Karpas-422 (cell line): ENCODE results near the gene CASK. TPM values are rescaled to one million over a fixed set of nuclear protein-coding genes. Genes with fewer than 3 reads are reported as not detected.

Source experiments
- DNase-seq: peaks from one replicate; pipeline ENCODE4 v3.0.0-alpha.2; 2015
- H2AFZ ChIP-seq: fragments of 200-600 bp; sonication (generic); 2 replicates; pipeline ENCODE4 v1.6.1; 2014; ENCODE audit warnings: antibody characterized with exemption, low read length, mixed read lengths
- H3K27ac ChIP-seq: fragments of 200-600 bp; sonication (generic); 2 replicates; pipeline ENCODE4 v1.5.1; 2014; ENCODE audit warnings: mild to moderate bottlenecking, low read length, moderate library complexity
- H3K27me3 ChIP-seq: fragments of 200-600 bp; sonication (generic); 2 replicates; pipeline ENCODE4 v1.6.1; 2014; ENCODE audit warnings: low read length, mixed read lengths
- H3K36me3 ChIP-seq: fragments of 200-600 bp; sonication (generic); 2 replicates; pipeline ENCODE4 v1.6.1; 2014; ENCODE audit warnings: low read length, mixed read lengths; ENCODE audit not compliant: insufficient read depth
- H3K4me1 ChIP-seq: fragments of 200-600 bp; sonication (generic); 2 replicates; pipeline ENCODE4 v1.6.1; 2014; ENCODE audit warnings: mild to moderate bottlenecking, low read length, mixed read lengths
- H3K4me2 ChIP-seq: fragments of 200-600 bp; sonication (generic); 2 replicates; pipeline ENCODE4 v1.6.1; 2014; ENCODE audit warnings: low read length, low read depth, mild to moderate bottlenecking; ENCODE audit not compliant: poor library complexity, severe bottlenecking
- H3K4me3 ChIP-seq: fragments of 200-600 bp; sonication (generic); 2 replicates; pipeline ENCODE4 v1.5.1; 2014; ENCODE audit warnings: mild to moderate bottlenecking, antibody characterized with exemption, low read length, mixed read lengths
- H3K79me2 ChIP-seq: fragments of 200-600 bp; sonication (generic); 2 replicates; pipeline ENCODE4 v1.6.1; 2014; ENCODE audit warnings: mild to moderate bottlenecking, low read length, mixed read lengths
- H3K9ac ChIP-seq: fragments of 200-600 bp; sonication (generic); 2 replicates; pipeline ENCODE4 v1.6.0; 2014; ENCODE audit warnings: low read length
- H3K9me2 ChIP-seq: fragments of 200-600 bp; sonication (generic), shearing (Covaris generic); replicated peaks from 2 replicates; pipeline ENCODE4 v1.6.0; 2014; ENCODE audit warnings: mild to moderate bottlenecking, low read length, moderate library complexity; ENCODE audit not compliant: insufficient read depth
- H3K9me3 ChIP-seq: fragments of 300-700, 200-600 bp; sonication (generic); 2 replicates; pipeline ENCODE4 v1.6.1; 2014; ENCODE audit warnings: low read length, mixed read lengths
- H4K20me1 ChIP-seq: fragments of 200-600 bp; sonication (generic); 2 replicates; pipeline ENCODE4 v1.6.1; 2014; ENCODE audit warnings: mild to moderate bottlenecking, antibody characterized with exemption, low read length, low read depth; ENCODE audit not compliant: insufficient read depth
- total RNA-seq: library from RNA; depleted of rRNA; stranded (reverse); fragments of >200 nt; shearing (Covaris generic); gene quantifications from 2 replicates; pipeline ENCODE4 v1.2.3, GENCODE V29; 2014; ENCODE audit warnings: low replicate concordance

The CASK gene
- total RNA-seq, 1 experiment from 2014 or later = not detected

GRCh38 chrX:41670112-41670511, 253.2 kb downstream of the CASK start:
- Histone ChIP-seq H3K4me3 (no peak overlapping the region), H2AFZ (no peak overlapping the region), H3K4me1 (no peaks in the 10 kb centered on the region), H3K27ac (no peak overlapping the region), H4K20me1 (no peaks in the 10 kb centered on the region), H3K9me2 (no peaks in the 10 kb centered on the region), H3K4me2 (no peak overlapping the region), H3K27me3 (no peaks in the 10 kb centered on the region), H3K9ac (no peak overlapping the region), H3K9me3 (no peaks in the 10 kb centered on the region), H3K36me3 (no peaks in the 10 kb centered on the region), H3K79me2 (no peaks in the 10 kb centered on the region)
- no peak for DNase-seq

GRCh38 chrX:41667631-41668030, 255.7 kb downstream of the CASK start:
- Histone ChIP-seq H2AFZ (no peak overlapping the region), H3K9me2 (no peaks in the 10 kb centered on the region), H3K36me3 (no peaks in the 10 kb centered on the region), H3K4me1 (no peaks in the 10 kb centered on the region), H3K4me3 (no peak overlapping the region), H4K20me1 (no peaks in the 10 kb centered on the region), H3K9me3 (no peaks in the 10 kb centered on the region), H3K27me3 (no peaks in the 10 kb centered on the region), H3K9ac (no peak overlapping the region), H3K79me2 (no peaks in the 10 kb centered on the region), H3K27ac (no peak overlapping the region), H3K4me2 (no peak overlapping the region)
- DNase-seq = no peak

GRCh38 chrX:41666251-41666650, 257.1 kb downstream of the CASK start:
- Histone ChIP-seq H3K4me1 (no peaks in the 10 kb centered on the region), H3K9ac (no peak overlapping the region), H3K79me2 (no peaks in the 10 kb centered on the region), H3K9me3 (no peaks in the 10 kb centered on the region), H3K4me2 (no peak overlapping the region), H2AFZ (no peak overlapping the region), H3K36me3 (no peaks in the 10 kb centered on the region), H3K27me3 (no peaks in the 10 kb centered on the region), H3K4me3 (no peak overlapping the region), H3K27ac (no peak overlapping the region), H3K9me2 (no peaks in the 10 kb centered on the region), H4K20me1 (no peaks in the 10 kb centered on the region)
- DNase-seq = no peak

- Histone ChIP-seq H3K27me3 (no peaks in the 10 kb centered on the region), H3K9me3 (no peaks in the 10 kb centered on the region), H4K20me1 (no peaks in the 10 kb centered on the region), H3K9ac (no peak overlapping the region), H3K27ac (no peak overlapping the region), H3K4me3 (no peak overlapping the region), H3K9me2 (no peaks in the 10 kb centered on the region), H2AFZ (no peak overlapping the region), H3K36me3 (no peaks in the 10 kb centered on the region), H3K4me2 (no peak overlapping the region), H3K4me1 (no peaks in the 10 kb centered on the region), H3K79me2 (no peaks in the 10 kb centered on the region)
- DNase-seq = no peak
Observed at GRCh38 chrX:41665686-41666085, 257.7 kb downstream of the CASK start.

GRCh38 chrX:41664908-41665307, 258.4 kb downstream of the CASK start:
- Histone ChIP-seq H3K9ac (no peak overlapping the region), H3K4me3 (no peak overlapping the region), H4K20me1 (no peaks in the 10 kb centered on the region), H3K4me2 (no peak overlapping the region), H3K9me3 (no peaks in the 10 kb centered on the region), H2AFZ (no peak overlapping the region), H3K36me3 (no peaks in the 10 kb centered on the region), H3K79me2 (no peaks in the 10 kb centered on the region), H3K9me2 (no peaks in the 10 kb centered on the region), H3K27ac (no peak overlapping the region), H3K27me3 (no peaks in the 10 kb centered on the region), H3K4me1 (no peaks in the 10 kb centered on the region)
- DNase-seq = no peak

- H3K9me2 ChIP-seq = no peaks in the 10 kb centered on the region
Observed at GRCh38 chrX:41664375-41664901, 258.9 kb downstream of the CASK start.

GRCh38 chrX:41661366-41662095, 261.8 kb downstream of the CASK start:
- Histone ChIP-seq H3K27me3 (no peaks in the 10 kb centered on the region), H3K36me3 (no peaks in the 10 kb centered on the region), H2AFZ (no peak overlapping the region), H3K27ac (no peak overlapping the region), H3K4me3 (no peak overlapping the region), H3K79me2 (no peaks in the 10 kb centered on the region), H3K4me1 (no peaks in the 10 kb centered on the region), H3K9me2 (no peaks in the 10 kb centered on the region), H3K9me3 (no peaks in the 10 kb centered on the region), H3K9ac (no peak overlapping the region), H4K20me1 (no peaks in the 10 kb centered on the region), H3K4me2 (no peak overlapping the region)
- DNase-seq = no peak

More at GRCh38 chrX:41664375-41664901, 258.9 kb downstream of the CASK start:
- Histone ChIP-seq H3K9me3 (no peaks in the 10 kb centered on the region), H3K4me1 (no peaks in the 10 kb centered on the region), H3K27ac (no peak overlapping the region), H3K79me2 (no peaks in the 10 kb centered on the region), H3K27me3 (no peaks in the 10 kb centered on the region), H3K4me2 (no peak overlapping the region), H2AFZ (no peak overlapping the region), H4K20me1 (no peaks in the 10 kb centered on the region), H3K9ac (no peak overlapping the region), H3K4me3 (no peak overlapping the region), H3K36me3 (no peaks in the 10 kb centered on the region)
- DNase-seq = no peak

- H3K79me2 ChIP-seq = no peaks in the 10 kb centered on the region
- no peak overlapping the region for H3K4me3 ChIP-seq
- H3K4me1 ChIP-seq = no peaks in the 10 kb centered on the region
- H3K36me3 ChIP-seq = no peaks in the 10 kb centered on the region
- H3K9me3 ChIP-seq = no peaks in the 10 kb centered on the region
- H2AFZ ChIP-seq = no peak overlapping the region
- no peak for DNase-seq
- H3K27ac ChIP-seq = no peak overlapping the region
- H3K9ac ChIP-seq = no peak overlapping the region
- no peaks in the 10 kb centered on the region for H3K9me2 ChIP-seq
- H4K20me1 ChIP-seq = no peaks in the 10 kb centered on the region
- H3K4me2 ChIP-seq = no peak overlapping the region
- no peaks in the 10 kb centered on the region for H3K27me3 ChIP-seq
Observed at GRCh38 chrX:41655631-41656030, 267.7 kb downstream of the CASK start.
